ENCODE measurements around the gene PDGFRB.

Gene PDGFRB

DNA sequence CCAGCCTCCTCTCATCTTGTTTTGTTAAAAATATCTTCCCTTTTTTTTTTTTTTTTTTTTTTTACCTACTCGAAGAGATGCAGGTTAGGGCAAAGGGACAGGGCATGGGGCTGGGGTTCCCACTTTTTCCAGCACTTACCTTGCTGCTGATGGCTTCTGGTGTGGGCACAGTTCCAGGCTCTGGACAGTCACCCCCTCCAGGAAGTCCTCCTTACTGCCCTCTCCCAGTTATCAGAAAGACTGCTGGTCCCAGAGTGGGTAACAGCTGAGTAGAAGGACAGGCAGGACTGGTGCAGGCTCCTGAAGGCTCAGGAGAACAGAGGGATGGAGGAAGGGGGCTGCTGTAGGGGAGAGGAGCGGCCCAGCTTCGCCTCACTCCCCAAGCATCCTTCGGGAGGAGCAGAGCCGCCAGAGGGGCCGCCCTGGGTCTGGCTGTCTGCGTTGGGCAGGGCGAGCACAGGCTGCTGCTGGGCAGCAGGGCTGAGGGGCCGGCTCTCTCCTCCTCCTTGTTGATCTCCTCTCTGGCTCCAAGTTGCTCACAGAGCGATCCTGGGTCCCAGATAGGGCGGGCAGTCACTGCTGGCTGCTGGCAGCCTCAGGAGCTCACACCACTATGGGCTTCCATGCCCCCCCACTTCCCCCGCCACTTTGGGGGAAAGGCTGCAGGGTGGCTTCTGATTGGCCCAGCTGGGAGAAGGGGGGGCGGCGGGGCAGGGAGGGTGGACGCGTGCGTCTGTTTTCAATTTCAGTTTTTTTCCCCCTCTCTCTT, at the start of gene PDGFRB:
Gene PDGFRB (minus strand): TSS at position 588 of the 769 bp plus-strand sequence. CDS start 18,798 bp downstream, outside the sequence.
- peak; percentile 77 for DNase-seq (ENCODE audit: low spot score)

DNA sequence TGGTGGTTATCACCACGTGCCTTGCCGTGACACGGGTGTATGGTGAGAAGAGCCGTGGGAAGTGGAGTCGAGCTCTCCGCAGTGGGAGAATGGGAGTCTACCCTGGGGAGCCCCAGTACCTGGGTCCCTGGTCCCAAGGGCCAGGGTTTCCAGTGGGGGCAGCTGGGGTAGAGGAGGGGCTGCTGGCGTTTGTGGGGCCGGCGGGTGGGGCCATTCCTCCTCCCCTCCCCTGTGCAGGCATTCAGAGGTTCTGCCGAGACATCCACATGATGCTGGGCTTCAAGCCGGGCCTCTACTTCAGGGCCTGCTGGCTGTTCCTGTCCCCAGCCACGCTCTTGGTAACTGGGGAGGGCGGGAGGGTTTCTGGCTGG, 48.9 kb upstream of the PDGFRB start:
- no peak for DNase-seq (ENCODE audit: low spot score)

DNA sequence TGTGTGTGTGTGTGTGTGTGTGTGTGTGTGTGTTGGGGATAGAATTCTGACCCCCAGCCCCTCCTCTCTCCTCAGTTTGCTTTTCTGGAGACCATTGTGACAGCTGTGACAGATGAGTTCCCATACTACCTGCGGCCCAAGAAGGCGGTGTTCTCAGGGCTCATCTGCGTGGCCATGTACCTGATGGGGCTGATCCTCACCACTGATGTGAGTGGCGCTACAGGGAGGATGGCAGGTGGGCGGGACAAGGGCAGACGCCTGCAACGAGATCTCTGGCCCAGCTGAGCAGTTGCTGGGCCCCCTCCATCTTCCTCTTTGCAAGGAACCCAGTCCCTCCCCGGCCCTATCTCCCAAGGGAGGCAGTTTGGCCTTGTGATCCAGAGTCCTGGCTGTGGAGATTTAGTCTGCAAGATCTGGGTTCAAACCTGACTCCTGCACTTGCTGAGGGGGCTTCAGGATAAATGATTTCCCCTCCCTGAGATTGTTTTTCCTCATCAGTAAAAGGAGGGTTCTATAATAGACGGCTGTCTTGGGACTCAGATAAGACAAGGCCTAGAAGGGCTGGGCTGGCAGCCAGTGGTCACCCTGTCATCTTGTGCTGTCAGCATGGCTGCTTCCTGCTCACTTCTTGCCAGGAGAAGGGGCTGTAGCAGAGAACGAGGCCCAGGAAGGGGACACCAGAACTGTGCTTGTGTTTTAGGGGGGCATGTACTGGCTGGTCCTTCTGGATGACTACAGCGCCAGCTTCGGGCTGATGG, 48.4 kb upstream of the PDGFRB start:
- DNase-seq (ENCODE audit: low spot score), result no peak

DNA sequence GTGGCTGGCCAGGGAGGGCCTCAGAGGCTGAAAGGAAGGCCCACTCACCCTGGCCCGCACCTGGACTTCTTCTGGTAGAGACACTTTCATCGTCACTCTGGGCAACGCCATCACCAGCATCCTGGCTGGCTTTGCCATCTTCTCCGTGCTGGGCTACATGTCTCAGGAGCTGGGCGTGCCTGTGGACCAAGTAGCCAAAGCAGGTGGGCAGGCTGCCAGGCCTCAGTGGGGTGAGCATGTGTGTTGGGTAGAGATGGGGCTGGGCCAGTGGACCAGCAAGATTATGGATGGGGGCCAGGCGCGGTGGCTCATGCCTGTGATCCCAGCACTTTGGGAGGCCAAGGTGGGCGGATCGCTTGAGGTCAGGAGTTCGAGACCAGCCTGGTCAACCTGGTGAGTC, 46.9 kb upstream of the PDGFRB start:
- no peak for DNase-seq (ENCODE audit: low spot score)

DNA sequence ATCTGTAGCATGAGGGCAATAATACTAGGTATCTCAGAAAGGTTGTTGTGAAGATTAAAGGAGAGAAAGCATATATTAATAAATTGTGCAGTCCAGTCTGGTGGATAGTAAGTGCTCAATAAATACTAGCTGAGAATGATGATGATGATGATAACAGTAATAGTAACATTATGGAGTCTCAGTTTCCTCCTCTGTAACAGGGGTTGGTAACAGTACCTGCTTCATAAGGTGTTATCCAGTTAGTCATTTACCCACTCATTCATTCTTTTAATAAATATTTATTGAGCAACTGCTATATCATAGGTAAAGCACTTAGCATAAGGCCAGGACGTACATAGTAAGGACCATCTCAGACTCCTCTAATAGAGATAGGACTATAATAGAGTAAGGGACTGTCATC, 41.8 kb upstream of the PDGFRB start:
- DNase-seq (ENCODE audit: low spot score), result no peak

DNA sequence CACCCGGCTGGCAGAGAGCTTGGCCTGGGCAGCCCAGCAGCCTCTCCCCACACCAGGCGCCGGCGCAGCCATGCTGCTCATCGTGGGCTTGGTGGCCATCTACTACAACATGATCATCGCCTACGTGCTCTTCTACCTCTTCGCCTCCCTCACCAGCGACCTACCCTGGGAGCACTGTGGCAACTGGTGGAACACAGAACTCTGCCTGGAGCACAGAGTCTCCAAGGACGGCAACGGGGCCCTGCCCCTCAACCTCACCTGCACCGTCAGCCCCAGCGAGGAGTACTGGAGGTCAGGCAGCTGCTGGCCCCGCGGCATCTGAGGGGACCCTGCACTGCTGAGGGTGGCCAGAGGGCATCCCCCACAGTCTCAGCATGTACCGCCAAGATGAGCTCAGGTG, 41.3 kb upstream of the PDGFRB start:
- DNase-seq (ENCODE audit: low spot score), result no peak

DNA sequence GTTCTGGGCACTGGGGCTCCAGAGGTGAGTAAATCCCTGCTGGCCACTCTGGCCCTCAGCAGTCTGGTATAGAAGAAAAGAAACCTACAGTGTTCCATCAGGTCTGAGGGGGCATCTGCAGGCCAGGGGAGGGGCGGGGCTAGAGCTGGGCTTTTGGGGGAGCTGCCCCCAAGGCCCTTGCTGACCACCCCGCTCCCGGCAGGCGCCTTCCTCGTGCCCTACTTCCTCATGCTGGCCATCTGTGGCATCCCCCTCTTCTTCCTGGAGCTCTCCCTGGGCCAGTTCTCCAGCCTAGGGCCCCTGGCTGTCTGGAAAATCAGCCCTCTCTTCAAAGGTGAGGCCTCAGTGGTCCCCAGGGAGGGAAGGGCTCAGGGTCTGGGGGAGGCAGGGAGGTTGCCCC, 40.9 kb upstream of the PDGFRB start:
- no peak for DNase-seq (ENCODE audit: low spot score)

DNA sequence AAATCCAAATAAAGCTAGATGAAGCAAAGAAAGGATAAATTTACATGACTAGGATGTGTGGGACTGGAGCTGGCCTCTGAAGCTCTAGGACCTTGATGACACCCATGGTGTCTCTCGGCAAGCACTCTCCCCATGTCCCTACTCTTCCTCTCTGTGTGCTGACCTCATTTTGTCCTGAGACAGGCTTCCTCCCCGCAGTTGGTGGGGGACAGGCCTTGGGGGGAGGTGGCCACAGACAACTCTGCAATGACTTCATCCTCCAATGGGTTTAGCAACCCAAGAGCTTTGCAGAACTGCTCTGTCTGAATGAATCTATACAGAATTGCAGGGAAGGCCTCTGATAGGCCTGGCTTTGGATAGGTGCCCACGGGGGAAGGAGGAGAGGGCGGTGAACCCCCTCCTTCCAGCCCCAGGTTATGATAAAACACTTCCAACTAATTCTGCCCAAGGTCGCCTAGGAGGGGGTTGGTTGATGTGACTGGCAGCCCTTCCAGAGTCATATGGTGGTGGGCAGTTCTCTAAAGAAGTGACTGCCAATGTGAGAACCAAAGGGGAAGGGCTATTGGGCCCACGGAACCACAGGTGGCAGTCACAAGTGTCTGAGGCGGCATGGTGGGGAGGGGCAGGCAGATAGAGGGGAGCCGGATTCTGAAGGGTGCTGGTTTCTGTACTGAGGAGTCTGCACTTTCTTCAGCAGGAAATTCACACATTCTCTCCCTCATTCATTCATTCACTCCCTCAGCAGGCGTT, 40.3 kb upstream of the PDGFRB start:
- DNase-seq (ENCODE audit: low spot score), result no peak

DNA sequence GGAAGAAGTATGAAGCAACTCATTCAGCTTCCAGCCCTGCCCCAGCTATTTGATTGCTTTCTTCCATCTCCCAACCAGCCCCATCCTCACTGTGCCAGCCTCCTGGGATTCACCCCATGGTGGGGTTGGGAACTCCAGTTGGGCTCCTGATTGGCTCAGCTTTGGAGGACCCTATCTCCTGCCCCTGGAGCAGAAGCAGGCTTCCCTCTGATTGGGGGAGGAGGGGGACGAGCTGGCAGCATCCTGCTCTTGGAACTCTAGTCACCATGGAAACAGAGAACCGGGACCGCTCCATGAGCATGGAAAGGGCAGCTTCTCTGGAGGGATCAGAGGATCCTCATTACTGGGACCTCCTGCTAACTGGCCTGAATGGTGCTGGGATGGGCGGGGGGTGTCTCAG, 36.8 kb upstream of the PDGFRB start:
- no peak for DNase-seq (ENCODE audit: low spot score)

DNA sequence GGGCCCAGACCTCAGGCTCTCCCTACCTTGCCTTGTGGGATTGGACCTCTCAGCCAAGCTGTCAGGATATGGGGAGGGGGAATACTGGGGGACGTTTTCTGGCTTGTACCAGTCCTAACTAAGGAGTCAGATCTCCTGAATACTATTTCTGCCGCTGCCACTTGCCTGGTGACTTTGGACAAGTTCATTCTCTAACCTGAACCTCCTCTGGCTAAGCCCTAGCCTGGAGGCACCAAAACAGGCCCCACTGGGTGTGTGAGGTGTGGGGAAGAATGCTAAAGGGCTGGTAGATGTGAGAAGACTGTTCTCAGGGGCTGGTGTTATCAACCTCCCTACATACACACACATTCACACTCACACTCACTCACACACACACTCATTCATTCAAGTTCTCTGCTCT, 35.3 kb upstream of the PDGFRB start:
- DNase-seq (ENCODE audit: low spot score), result no peak

DNA sequence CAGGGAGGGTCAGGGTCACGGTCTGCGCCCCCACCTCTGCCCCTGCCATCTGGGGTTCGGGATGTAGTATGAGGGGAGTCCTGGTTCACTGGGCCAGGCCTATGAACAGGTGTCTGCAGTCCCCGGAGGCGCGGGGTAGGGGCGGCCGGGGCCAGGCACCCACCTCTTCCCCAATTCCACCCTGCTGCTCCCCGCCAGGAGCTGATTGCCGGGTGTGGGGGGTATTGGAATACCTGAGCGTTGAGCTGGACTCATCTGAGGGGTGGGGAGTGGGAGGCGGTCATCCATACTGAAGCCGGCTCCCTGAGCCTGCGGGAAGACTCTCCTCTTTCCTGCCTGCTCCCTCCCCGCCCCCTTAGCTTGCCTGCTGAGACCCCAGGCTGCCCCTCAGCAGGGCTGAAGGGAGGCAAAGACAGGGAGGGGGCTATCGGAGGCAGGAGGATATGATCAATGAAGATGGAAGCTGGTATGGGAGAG, 34.9 kb upstream of the PDGFRB start:
- no peak for DNase-seq (ENCODE audit: low spot score)

DNA sequence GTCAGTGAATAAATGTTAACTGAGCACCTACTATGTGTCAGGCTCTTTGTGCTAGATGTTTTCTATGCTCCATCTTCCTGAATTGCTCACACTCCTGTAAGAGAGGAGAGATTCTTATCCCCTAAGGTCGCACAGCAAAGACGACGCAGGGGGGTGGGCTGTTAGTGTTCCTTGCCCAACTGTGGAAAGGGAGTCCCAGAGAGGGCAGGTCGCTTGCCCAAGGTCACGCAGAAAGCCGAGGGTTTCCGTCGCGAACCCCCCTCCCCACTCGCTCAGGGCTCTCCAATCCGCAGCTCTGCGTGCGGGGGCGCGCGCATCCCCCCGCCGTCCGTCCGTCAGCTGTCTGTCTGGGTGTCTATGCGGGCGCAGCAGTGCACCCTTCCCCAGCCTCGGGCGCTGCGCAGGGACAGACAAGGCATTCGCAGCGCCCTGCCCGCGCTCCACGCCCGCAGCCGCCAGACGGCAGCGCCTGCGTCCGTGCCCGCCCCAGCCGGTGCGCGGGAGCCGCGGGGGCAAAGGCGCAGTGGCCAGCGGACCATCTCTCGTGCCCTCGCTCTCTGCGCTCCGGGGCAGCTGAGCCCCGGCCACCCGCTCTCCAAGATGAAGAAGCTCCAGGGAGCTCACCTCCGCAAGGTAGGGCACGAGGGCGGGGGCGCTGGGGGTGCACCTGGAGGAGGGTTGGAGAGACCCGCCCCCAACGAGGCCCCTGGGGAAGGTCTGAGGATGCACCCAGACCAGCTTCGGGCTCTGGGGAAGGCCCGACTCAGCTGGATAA, 34.3 kb upstream of the PDGFRB start, which contains the start of gene SLC6A7:
Gene SLC6A7 (plus strand): TSS at position 335 of the 775 bp plus-strand sequence. CDS start 266 bp downstream, at position 601.
- no peak for DNase-seq (ENCODE audit: low spot score)

DNA sequence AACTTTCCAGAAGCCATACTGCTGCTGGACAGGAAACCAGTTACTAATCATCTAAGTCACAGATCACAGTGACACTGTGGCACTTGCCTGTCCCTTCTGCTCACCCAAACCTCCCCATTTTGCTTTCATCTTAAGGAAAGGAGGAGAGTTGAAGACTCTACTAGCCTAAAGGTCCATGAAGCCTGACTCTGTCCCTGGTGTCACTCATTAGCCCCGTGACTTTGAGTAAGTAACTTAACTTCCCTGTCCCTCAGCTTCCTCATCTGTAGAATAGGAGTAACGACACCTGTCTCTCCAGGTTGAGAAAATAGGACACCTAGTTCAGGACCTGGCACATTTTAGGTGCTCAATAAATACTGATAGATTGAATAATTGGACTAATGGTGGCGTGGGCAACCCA, 33.7 kb upstream of the PDGFRB start:
- no peak for DNase-seq (ENCODE audit: low spot score)

DNA sequence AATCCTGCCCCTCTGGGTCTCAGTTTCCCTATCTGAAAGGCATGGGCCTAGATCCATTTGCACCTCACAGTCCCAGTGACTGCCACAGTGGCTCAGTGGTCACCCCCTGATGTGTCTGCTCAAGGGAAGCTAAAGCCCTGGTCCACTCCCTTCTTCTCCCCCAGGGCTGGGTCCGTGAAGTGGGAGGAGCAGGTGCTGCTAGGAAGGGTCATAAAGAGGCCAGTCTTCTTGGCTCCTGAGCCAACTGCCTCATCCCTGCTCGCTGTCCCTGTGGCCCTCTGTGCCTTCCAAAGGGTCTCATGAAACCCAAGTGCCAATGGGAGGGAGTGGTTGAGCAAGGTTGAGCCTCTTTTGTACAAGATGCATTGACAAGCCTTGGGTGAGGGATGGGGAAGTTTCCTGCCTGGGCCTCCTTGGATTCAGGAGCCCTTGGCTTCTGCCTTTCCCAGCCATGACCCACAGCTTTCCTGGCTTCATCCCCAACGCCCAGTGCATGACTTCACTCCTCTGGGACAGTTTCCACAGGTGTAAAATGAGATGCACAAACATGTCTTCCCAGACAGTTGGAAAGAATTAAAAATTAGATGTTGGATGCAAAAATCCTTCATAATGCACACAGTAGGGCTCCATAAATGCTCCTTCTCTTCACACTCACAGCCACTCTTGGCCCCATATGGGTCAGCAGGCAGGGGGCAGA, 32.6 kb upstream of the PDGFRB start:
- no peak for DNase-seq (ENCODE audit: low spot score)

DNA sequence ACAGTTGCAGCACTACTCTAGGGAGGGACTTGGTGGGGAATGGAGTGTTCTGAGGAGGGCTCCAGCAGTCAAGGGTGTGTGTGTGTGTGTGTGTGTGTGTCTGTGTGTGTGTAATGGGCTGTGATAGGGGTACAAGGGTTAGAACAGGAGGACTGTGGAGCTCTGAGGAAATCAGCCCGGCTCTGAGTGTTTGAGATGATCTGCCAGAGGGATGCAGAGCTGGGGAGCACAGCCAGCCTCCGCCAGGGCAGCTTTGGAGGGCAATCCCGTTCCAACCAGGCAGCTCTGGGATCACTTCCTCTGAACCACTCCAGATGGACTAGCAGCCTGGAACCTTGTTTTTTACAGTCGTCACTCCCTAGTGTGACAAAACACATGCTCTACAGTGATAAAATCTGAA, 31.3 kb upstream of the PDGFRB start:
- DNase-seq (ENCODE audit: low spot score), result no peak

DNA sequence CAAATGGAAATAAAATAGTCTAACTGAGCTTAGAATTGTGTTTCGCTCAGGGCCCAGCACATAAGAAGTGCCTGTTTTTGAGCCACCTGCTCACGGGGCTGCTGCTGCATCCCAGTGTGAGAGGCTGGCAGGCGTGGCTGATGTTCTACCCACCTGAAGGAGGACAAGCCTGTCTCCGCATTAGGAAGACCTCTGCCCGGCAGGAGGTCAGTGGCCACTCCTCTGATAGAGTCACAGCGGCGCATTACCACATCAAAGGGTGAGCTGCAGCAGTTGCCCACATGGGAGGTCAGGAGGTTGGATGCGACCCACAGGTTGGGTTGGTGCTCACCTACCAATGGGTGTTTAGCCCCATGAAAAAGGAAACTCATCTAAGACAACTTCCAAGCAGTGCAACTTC, 30.5 kb upstream of the PDGFRB start:
- DNase-seq (ENCODE audit: low spot score), result no peak

DNA sequence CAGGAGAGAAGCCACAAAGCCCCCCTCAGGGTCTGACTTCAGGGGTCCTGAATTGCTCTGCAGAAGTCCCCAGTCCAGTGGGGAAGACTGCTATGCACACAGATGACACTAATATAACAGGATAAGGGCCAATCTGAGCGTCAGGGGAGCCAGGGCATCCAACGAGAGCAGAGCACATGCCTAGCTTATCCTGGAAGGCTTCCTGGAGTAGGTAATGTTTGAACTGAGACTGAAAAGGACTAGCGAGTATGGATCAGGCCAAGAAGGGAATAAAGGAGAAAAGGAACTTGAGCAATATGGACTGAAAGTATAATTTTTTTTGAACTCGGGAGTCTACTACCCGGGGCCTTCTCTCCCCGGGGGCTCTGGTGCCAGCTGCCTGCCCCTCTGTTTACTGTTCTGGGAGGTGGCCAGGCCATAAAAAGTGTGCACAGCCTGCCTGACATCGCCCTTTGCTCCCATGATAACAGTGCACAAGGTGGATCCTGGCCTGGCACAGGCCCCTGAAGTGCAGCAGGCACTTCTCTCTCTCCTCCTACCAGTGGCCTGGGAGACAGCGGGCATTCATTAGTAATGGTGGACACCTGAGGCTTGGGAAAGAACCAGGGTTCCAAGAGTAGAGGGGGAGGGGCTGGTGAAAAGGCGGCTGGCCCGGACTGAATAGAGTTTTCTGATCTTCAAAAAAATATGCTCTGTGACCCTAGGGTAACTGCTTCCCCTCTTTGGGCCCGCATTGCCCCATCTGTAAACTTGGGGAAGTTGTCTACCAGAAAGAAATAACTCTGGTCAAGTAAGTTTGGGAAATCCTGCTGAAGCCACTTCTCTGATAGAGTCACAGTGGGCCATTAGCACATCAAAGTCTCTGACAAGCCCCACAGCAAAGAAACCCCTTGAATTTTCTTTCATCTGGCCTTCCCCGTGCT, 29.6 kb upstream of the PDGFRB start:
- no peak for DNase-seq (ENCODE audit: low spot score)

DNA sequence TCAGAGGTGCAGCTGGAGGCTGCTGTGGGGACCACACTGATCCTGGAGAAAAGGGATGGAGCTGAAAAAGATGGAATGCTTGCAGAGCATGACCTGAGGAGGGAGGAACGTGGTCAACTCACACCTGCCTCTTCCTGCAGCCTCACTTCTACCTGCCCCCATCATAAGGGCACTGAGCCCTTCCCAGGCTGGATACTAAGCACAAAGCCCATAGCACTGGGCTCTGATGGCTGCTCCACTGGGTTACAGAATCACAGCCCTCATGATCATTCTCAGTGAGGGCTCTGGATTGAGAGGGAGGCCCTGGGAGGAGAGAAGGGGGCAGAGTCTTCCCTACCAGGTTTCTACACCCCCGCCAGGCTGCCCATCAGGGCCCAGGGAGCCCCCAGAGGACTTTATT, 28.4 kb upstream of the PDGFRB start:
- no peak for DNase-seq (ENCODE audit: low spot score)

DNA sequence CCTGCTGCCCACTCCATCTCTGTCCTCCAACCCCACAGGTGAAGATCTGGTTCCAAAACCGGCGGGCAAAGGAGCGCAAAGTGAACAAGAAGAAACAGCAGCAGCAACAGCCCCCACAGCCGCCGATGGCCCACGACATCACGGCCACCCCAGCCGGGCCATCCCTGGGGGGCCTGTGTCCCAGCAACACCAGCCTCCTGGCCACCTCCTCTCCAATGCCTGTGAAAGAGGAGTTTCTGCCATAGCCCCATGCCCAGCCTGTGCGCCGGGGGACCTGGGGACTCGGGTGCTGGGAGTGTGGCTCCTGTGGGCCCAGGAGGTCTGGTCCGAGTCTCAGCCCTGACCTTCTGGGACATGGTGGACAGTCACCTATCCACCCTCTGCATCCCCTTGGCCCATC, 27.8 kb upstream of the PDGFRB start:
- DNase-seq (ENCODE audit: low spot score), result no peak

DNA sequence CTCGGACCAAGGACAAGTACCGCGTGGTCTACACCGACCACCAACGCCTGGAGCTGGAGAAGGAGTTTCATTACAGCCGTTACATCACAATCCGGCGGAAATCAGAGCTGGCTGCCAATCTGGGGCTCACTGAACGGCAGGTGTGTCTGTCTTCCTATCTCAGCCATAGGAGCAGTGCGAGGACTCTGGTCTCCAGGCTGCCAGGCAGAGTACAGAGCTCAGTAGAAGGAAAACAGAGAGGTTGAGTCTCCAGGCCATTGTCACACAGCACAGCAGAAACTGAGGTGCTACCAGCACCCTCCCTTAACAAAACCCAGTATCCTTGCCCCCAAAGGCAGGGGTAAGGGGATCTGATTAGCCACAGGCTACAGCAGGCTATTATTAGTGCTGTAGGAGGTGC, 27.1 kb upstream of the PDGFRB start:
- DNase-seq (ENCODE audit: low spot score), result no peak

Data from putamen (tissue), 1 donor.